ENCODE results near the gene DPP8. TPM values are rescaled to one million over a fixed set of nuclear protein-coding genes. Genes with fewer than 3 reads are reported as not detected.
A peak's percentile ranks its signal among the peaks of the same experiment; 100 is the strongest.
"Not testable (repeated sequence)": the region's sequence is repeated elsewhere in the genome, so short reads cannot be mapped to it uniquely, and the experiment has no call there.

Gene DPP8
- total RNA-seq, result 10 to 100 TPM; 48.7 to 52.2 TPM

GRCh38 chr15:65516997-65517865 lies at the start of gene DPP8:
TSS of gene DPP8 (minus strand) at chr15:65517689. CDS start at chr15:65512553, 5,136 bp downstream.
- peak; percentile 93 for ATAC-seq (ENCODE audit: low read depth)
- Mint-ChIP-seq H3K9me3 (no peaks in the 10 kb centered on the region), H3K27ac (peak within 1 kb of the TSS; percentile 90), H3K36me3 (peaks cover 11% of the 10 kb centered on the region), H3K4me3 (peak within 1 kb of the TSS; percentile 89), H3K4me1 (peaks cover 18% of the 10 kb centered on the region), H3K27me3 (no peaks in the 10 kb centered on the region)
- DNase-seq, result peak; percentile 94
- POLR2A ChIA-PET, result interaction anchor here (0.6 to 2.0 kb wide), 21 partner anchors 9 to 777 kb away, joined by 3 to 28 read pairs (median 4); partner anchors contain the start of genes HACD3, INTS14, PARP16 and RNU5B-1

GRCh38 chr15:65561934-65562333 lies 44.4 kb upstream of the DPP8 start:
- no peak overlapping the region for H3K4me3 Mint-ChIP-seq
- POLR2A ChIA-PET, result no interaction called here
- H3K27me3 Mint-ChIP-seq, result no peaks in the 10 kb centered on the region
- no peak overlapping the region for H3K27ac Mint-ChIP-seq
- DNase-seq (no peak), ATAC-seq (ENCODE audit: low read depth) (no peak)
- peaks cover 53% of the 10 kb centered on the region for H3K36me3 Mint-ChIP-seq
- no peaks in the 10 kb centered on the region for H3K4me1 Mint-ChIP-seq
- H3K9me3 Mint-ChIP-seq, result no peaks in the 10 kb centered on the region

- Mint-ChIP-seq H3K27me3 (no peaks in the 10 kb centered on the region), H3K36me3 (peaks cover 53% of the 10 kb centered on the region), H3K9me3 (no peaks in the 10 kb centered on the region), H3K4me1 (no peaks in the 10 kb centered on the region), H3K27ac (no peak overlapping the region), H3K4me3 (no peak overlapping the region)
- POLR2A ChIA-PET, result interaction anchor here (0.6 kb wide), 2 partner anchors 21 to 36 kb away, joined by 4 to 6 read pairs; no protein-coding TSS in a partner anchor
- DNase-seq (no peak), ATAC-seq (ENCODE audit: low read depth) (no peak)
Measured at GRCh38 chr15:65559941-65560340, 42.5 kb upstream of the DPP8 start.

GRCh38 chr15:65558997-65559760 lies 41.7 kb upstream of the DPP8 start:
- no peak overlapping the region for H3K27ac Mint-ChIP-seq
- no peaks in the 10 kb centered on the region for H3K9me3 Mint-ChIP-seq
- ATAC-seq (ENCODE audit: low read depth), result no peak

DNA sequence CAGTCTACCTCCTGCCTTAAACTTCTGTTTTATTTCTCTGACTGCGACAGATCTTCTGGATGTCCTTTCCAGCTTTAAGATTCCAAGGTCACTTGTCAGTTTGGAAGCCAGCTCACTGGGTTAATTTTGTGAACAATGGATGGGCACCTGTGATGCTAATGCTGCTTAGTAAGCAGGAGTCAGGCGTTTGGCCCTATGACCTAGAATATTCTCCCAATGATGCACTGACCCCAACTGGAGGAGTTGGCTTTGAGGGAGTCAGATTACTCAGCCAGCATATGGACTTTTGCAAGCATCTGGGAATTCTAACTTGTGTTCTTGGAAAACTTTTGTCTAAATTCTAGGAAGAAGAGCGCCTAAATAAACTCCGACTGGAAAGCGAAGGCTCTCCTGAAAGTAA lies 40.8 kb upstream of the DPP8 start:
- Mint-ChIP-seq H3K27ac (no peak overlapping the region), H3K9me3 (no peaks in the 10 kb centered on the region), H3K4me3 (no peak overlapping the region), H3K27me3 (no peaks in the 10 kb centered on the region), H3K36me3 (peaks cover 41% of the 10 kb centered on the region), H3K4me1 (no peaks in the 10 kb centered on the region)
- no peak for DNase-seq
- POLR2A ChIA-PET, result no interaction called here
- no peak for ATAC-seq (ENCODE audit: low read depth)

More at GRCh38 chr15:65558997-65559760, 41.7 kb upstream of the DPP8 start:
- Mint-ChIP-seq H3K4me3 (no peak overlapping the region), H3K4me1 (no peaks in the 10 kb centered on the region), H3K36me3 (peaks cover 46% of the 10 kb centered on the region), H3K27me3 (no peaks in the 10 kb centered on the region)
- DNase-seq, result no peak
- POLR2A ChIA-PET, result interaction anchor here (0.6 kb wide), 1 partner anchor 20 kb away, joined by 6 read pairs; no protein-coding TSS in a partner anchor

DNA sequence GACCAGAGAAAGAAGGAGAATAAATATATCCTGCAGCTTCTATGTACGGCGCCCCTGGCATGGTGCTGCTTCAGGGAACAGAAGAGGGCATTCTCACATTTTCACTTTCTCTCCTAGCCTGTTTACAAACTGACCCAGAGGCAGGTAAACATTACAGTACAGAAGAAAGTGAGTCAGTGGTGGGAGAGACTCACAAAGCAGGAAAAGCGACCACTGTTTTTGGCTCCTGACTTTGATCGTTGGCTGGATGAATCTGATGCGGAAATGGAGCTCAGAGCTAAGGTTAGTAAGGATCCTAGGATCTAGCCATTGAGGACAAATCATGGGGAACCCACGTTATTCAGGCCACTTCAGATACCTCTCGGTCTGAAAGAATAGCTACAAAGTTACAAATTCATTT lies 39.1 kb upstream of the DPP8 start:
- peaks cover 3% of the 10 kb centered on the region for H3K4me1 Mint-ChIP-seq
- peaks cover 35% of the 10 kb centered on the region for H3K36me3 Mint-ChIP-seq
- ATAC-seq (ENCODE audit: low read depth), result no peak
- no peak for DNase-seq
- no peaks in the 10 kb centered on the region for H3K27me3 Mint-ChIP-seq
- H3K27ac Mint-ChIP-seq, result no peak overlapping the region
- H3K4me3 Mint-ChIP-seq, result no peak overlapping the region
- no peaks in the 10 kb centered on the region for H3K9me3 Mint-ChIP-seq
- POLR2A ChIA-PET, result no interaction called here

DNA sequence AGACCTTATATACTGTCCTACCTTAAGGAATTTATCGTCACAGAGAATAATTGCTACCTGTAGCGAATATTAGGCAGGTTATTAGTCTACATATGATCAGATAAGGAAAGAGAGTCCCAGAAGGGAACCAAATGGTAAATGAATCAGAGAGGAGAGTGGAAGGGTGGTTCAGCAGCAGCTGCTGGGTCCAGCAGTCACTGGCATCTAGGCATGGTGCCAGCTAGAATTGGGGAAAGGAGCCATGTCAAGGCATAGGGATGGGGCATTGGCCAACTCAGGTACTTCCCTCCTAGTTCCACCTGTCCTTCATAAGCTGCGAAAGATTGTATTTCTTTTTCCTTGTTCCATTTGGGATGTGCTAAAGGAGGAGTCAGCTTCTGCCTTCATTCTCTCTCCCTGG lies 36.2 kb upstream of the DPP8 start:
- H3K36me3 Mint-ChIP-seq, result peaks cover 22% of the 10 kb centered on the region
- POLR2A ChIA-PET, result no interaction called here

DNA sequence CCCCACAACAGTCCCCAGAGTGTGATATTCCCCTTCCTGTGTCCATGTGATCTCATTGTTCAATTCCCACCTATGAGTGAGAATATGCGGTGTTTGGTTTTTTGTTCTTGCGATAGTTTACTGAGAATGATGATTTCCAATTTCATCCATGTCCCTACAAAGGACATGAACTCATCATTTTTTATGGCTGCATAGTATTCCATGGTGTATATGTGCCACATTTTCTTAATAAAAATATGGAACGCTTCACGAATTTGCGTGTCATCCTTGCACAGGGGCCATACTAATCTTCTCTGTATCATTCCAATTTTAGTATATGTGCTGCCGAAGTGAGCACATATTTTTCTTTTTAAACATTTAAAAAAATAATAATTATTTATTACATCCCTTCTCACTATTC lies 35.4 kb upstream of the DPP8 start:
- H3K27ac Mint-ChIP-seq; ATAC-seq (ENCODE audit: low read depth); H3K27me3 Mint-ChIP-seq; POLR2A ChIA-PET; H3K9me3 Mint-ChIP-seq; DNase-seq; H3K4me3 Mint-ChIP-seq: not testable (repeated sequence)
- peaks cover 16% of the 10 kb centered on the region for H3K36me3 Mint-ChIP-seq
- H3K4me1 Mint-ChIP-seq, result peaks cover 16% of the 10 kb centered on the region

More for the DNA sequence above, 36.2 kb upstream of the DPP8 start:
- ATAC-seq (ENCODE audit: low read depth) (no peak), DNase-seq (no peak)
- H3K27ac Mint-ChIP-seq, result no peak overlapping the region
- H3K4me3 Mint-ChIP-seq, result no peak overlapping the region
- H3K4me1 Mint-ChIP-seq, result peaks cover 16% of the 10 kb centered on the region
- no peaks in the 10 kb centered on the region for H3K27me3 Mint-ChIP-seq
- H3K9me3 Mint-ChIP-seq, result no peaks in the 10 kb centered on the region

DNA sequence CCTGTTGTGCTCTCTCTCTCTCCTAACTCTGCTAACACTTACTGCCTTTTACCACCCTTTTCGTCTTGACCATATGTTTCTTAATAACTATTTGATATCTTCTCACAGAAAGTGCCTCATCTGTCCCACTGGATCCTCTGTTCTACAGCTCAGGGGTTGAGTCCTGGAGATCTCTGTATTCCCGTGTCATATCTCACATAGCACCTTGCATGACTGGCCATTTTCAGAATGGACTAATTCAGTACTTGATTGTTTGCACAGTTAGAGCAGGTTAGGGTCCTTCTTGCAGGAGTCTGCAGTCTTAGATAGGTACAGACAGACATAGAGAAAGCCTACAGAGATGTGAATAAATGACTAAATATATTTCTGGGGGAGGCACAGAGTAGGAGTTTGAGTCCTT lies 33.7 kb upstream of the DPP8 start:
- ATAC-seq (ENCODE audit: low read depth) (no peak), DNase-seq (no peak)
- H3K4me3 Mint-ChIP-seq, result no peak overlapping the region
- POLR2A ChIA-PET, result no interaction called here
- peaks cover 2% of the 10 kb centered on the region for H3K9me3 Mint-ChIP-seq
- peaks cover 19% of the 10 kb centered on the region for H3K4me1 Mint-ChIP-seq
- H3K27ac Mint-ChIP-seq, result peak overlapping the region; percentile 10
- no peaks in the 10 kb centered on the region for H3K27me3 Mint-ChIP-seq
- peaks cover 16% of the 10 kb centered on the region for H3K36me3 Mint-ChIP-seq

GRCh38 chr15:65550681-65551098 lies 33.2 kb upstream of the DPP8 start:
- H3K4me3 Mint-ChIP-seq, result no peak overlapping the region
- peaks cover 15% of the 10 kb centered on the region for H3K36me3 Mint-ChIP-seq
- peak overlapping the region; percentile 10 for H3K27ac Mint-ChIP-seq
- H3K27me3 Mint-ChIP-seq, result no peaks in the 10 kb centered on the region
- H3K9me3 Mint-ChIP-seq, result peaks cover 2% of the 10 kb centered on the region
- H3K4me1 Mint-ChIP-seq, result peaks cover 19% of the 10 kb centered on the region
- POLR2A ChIA-PET, result no interaction called here
- DNase-seq (no peak), ATAC-seq (ENCODE audit: low read depth) (no peak)

DNA sequence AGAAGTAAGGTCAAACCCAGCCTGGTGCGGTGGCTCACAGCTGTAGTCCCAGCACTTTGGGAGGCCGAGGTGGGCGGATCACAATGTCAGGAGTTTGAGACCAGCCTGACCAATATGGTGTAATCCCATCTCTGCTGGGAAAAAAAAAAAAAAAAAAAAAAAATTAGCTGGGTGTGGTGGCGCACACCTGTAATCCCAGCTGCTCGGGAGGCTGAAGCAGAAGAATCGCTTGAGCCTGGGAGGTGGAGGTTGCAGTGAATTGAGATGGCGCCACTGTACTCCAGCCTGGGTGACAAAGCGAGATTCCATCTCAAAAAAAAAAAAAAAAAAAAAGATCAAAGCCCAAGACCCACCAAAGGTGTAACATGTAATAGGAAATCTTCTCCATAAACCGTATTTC lies 31.8 kb upstream of the DPP8 start:
- H3K9me3 Mint-ChIP-seq; H3K27me3 Mint-ChIP-seq; DNase-seq; ATAC-seq (ENCODE audit: low read depth); H3K27ac Mint-ChIP-seq; H3K4me3 Mint-ChIP-seq: not testable (repeated sequence)
- Mint-ChIP-seq H3K36me3 (peaks cover 10% of the 10 kb centered on the region), H3K4me1 (peaks cover 19% of the 10 kb centered on the region)
- POLR2A ChIA-PET, result interaction anchor here (0.7 kb wide), 1 partner anchor 1481 kb away, joined by 7 read pairs; no protein-coding TSS in a partner anchor

DNA sequence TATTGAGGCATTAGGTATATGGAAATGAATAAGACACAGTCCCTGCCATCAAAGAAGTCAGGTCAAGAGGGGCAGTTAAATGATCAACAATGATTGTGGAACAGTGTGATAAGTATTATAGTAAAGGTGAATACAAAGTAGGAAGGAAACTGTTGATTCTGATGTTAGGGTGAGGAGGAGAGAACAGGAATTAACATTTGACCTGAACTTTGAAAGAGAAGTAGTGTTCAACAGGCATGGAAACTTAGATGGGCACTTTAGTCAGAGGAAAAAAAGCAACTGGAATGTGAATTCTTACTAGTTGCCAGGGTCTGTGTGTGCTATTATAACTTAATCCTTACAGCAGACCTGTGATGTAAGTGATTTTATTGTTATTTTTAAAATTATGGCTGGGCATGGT lies 30.4 kb upstream of the DPP8 start:
- H3K9me3 Mint-ChIP-seq, result peaks cover 2% of the 10 kb centered on the region
- H3K27me3 Mint-ChIP-seq, result no peaks in the 10 kb centered on the region
- H3K4me3 Mint-ChIP-seq, result no peak overlapping the region
- POLR2A ChIA-PET, result no interaction called here
- no peak for DNase-seq
- H3K36me3 Mint-ChIP-seq, result peaks cover 7% of the 10 kb centered on the region
- peaks cover 22% of the 10 kb centered on the region for H3K4me1 Mint-ChIP-seq
- H3K27ac Mint-ChIP-seq, result peak overlapping the region; percentile 64
- ATAC-seq (ENCODE audit: low read depth), result no peak

GRCh38 chr15:65541231-65541820 lies 23.8 kb upstream of the DPP8 start:
- Mint-ChIP-seq H3K4me1 (peaks cover 11% of the 10 kb centered on the region), H3K4me3 (no peak overlapping the region), H3K27me3 (no peaks in the 10 kb centered on the region), H3K27ac (no peak overlapping the region), H3K9me3 (no peaks in the 10 kb centered on the region), H3K36me3 (peaks cover 13% of the 10 kb centered on the region)
- DNase-seq (no peak), ATAC-seq (ENCODE audit: low read depth) (no peak)
- POLR2A ChIA-PET, result no interaction called here

Data from activated naive CD8-positive, alpha-beta T cell treated with anti-CD3 and anti-CD28 coated beads, Interleukin-2, amount 10 ng/mL, durations not matched to agents 7 days and 5 days (primary cell).